Measurements from ENCODE around the gene TINAG. TPM values are rescaled to one million over a fixed set of nuclear protein-coding genes. Genes with fewer than 3 reads are reported as not detected.

The TINAG gene
- total and polyA plus RNA-seq, 10 of the 15 experiments (the other 5 are each of a cell fraction or from before 2014, with no cell fraction given) = 0.26 to 7.7 (median 0.95) TPM

- Histone ChIP-seq H3K9me3 (replicated peaks; ENCODE audit: control insufficient read depth, insufficient read depth, low read length) (no peaks in the 10 kb centered on the region; the same call in 2 of the 3 replicates), H3K36me3 (ENCODE audit: control insufficient read depth in 2 of 2, insufficient read depth in 2 of 2, low read length in 1 of 2) (no peaks in the 10 kb centered on the region), H3K4me3 (no peak overlapping the region), H4K20me1 (ENCODE audit: control insufficient read depth, insufficient read depth) (no peaks in the 10 kb centered on the region), H3K4me2 (ENCODE audit: control insufficient read depth, insufficient read depth) (no peak overlapping the region), H2AFZ (ENCODE audit: control insufficient read depth, low read depth, low read length) (no peak overlapping the region), H3K79me2 (ENCODE audit: control insufficient read depth, insufficient read depth, low read length) (no peaks in the 10 kb centered on the region), H3K4me1 (ENCODE audit: control insufficient read depth, insufficient read depth, low read length) (no peaks in the 10 kb centered on the region), H3K27ac (ENCODE audit: control insufficient read depth, insufficient read depth) (no peak overlapping the region), H3K9ac (ENCODE audit: control insufficient read depth, insufficient read depth, low read length) (no peak overlapping the region), H3K27me3 (replicated peaks in 1 of 2; ENCODE audit: control insufficient read depth in 2 of 2, insufficient read depth in 2 of 2, low read length in 1 of 2) (no peaks in the 10 kb centered on the region)
- intact Hi-C loops (cut with micrococcal nuclease; ENCODE audit: unreplicated experiment) (no loop called here), in situ Hi-C loops (cut with MboI) (no loop called here)
- WGBS (ENCODE audit: insufficient coverage, insufficient replicate concordance, low lambda C conversion rate, missing lambda C conversion rate) = 38% methylated on average over 8 of the region's 8 CpGs
- BruUV-seq (replicated peaks) = no TSS peak
- RAD21 ChIA-PET (ENCODE audit: unreplicated experiment) = no interaction called here
- FAIRE-seq (no peak), ATAC-seq (no peak), DNase-seq (ENCODE audit: low read depth, low spot score) (no peak)
- CTCF ChIA-PET = no interaction called here
- SMC1A ChIA-PET (ENCODE audit: uncharacterized antibody, unreplicated experiment) = no interaction called here
- TF ChIP-seq ZBTB40 (IDR thresholded peaks at IDR 0.05; ENCODE audit: borderline replicate concordance) = no peak
- POLR2A ChIA-PET = no interaction called here
Measured at GRCh38 chr6:54294965-54295532, 13.2 kb upstream of the TINAG start.
